GM12878 (cell line): ENCODE results near the gene CSK. TPM values are rescaled to one million over a fixed set of nuclear protein-coding genes. Genes with fewer than 3 reads are reported as not detected.

ENCODE experiments used
- CBX3 ChIP-seq: fragments of 200-600 bp; sonication (generic); IDR thresholded peaks from 2 replicates; pipeline ENCODE4 v1.6.1; 2016; ENCODE audit warnings: low read depth, borderline replicate concordance
- CBX5 ChIP-seq: sonication (generic); IDR thresholded peaks from 2 replicates; pipeline ENCODE4 v1.6.1; 2016; ENCODE audit warnings: low read depth, moderate library complexity, mild to moderate bottlenecking, inconsistent platforms
- CREB1 ChIP-seq: IDR thresholded peaks from 2 replicates; pipeline ENCODE4 v1.6.1; 2012; ENCODE audit warnings: low read depth, mild to moderate bottlenecking, inconsistent platforms
- DPF2 ChIP-seq: fragments of 450-650 bp; IDR thresholded peaks from 2 replicates; pipeline ENCODE4 v1.6.1; 2017; ENCODE audit warnings: mild to moderate bottlenecking
- IRF4 ChIP-seq: IDR thresholded peaks from 2 replicates; pipeline ENCODE4 v1.6.1; 2011; ENCODE audit warnings: low read depth, low read length
- JUND ChIP-seq: IDR thresholded peaks from 2 replicates; pipeline ENCODE4 v1.6.1; 2012; ENCODE audit warnings: low read depth, mild to moderate bottlenecking, low read length, improper control_type of control experiment, moderate library complexity
- MTA2 ChIP-seq: fragments of 450-650 bp; IDR thresholded peaks from 2 replicates; pipeline ENCODE4 v1.6.1; 2016; ENCODE audit warnings: low read depth, mild to moderate bottlenecking, moderate library complexity
- NBN ChIP-seq: fragments of 450-650 bp; IDR thresholded peaks from 2 replicates; pipeline ENCODE4 v1.6.1; 2016
- NFIC ChIP-seq: IDR thresholded peaks from 2 replicates; pipeline ENCODE4 v1.6.1; 2012; ENCODE audit warnings: low read depth, mild to moderate bottlenecking, inconsistent platforms, low read length, moderate library complexity
- POLR2AphosphoS5 ChIP-seq: IDR thresholded peaks from 2 replicates; pipeline ENCODE4 v1.6.1; 2011; ENCODE audit warnings: mild to moderate bottlenecking, low read length, inconsistent platforms
- RAD21 ChIP-seq: IDR thresholded peaks from 2 replicates; pipeline ENCODE4 v1.6.1; 2011; ENCODE audit warnings: mild to moderate bottlenecking, low read depth, low read length, moderate library complexity; ENCODE audit not compliant: insufficient read depth
- RFX5 ChIP-seq: IDR thresholded peaks from 2 replicates; pipeline ENCODE4 v1.6.1; 2011; ENCODE audit warnings: low read depth, low read length, improper control_type of control experiment
- SIN3A ChIP-seq: IDR thresholded peaks from 2 replicates; pipeline ENCODE4 v1.6.1; 2012; ENCODE audit warnings: low read depth, low read length, improper control_type of control experiment
- TCF7 ChIP-seq: IDR thresholded peaks from 2 replicates; pipeline ENCODE4 v1.6.1; 2014; ENCODE audit warnings: antibody characterized with exemption, borderline replicate concordance
- YY1 ChIP-seq: IDR thresholded peaks from 2 replicates; pipeline ENCODE4 v1.6.1; 2011; ENCODE audit warnings: low read depth, mild to moderate bottlenecking, low read length
- polyA plus RNA-seq, 11 experiments: library from polyadenylated mRNA; depleted of rRNA in 4 of 11; unstranded in 6 of 11; stranded (reverse) in 5 of 11; fragments of >200 nt; fragmentation: Nextera tagmentation in 4 of 11; fragmentation: Illumina TruSeq in 1 of 11; extraction: Ambion mirVana in 4 of 11; extraction: Trizol in 1 of 11; gene quantifications; 1 replicate in 1 of 11; 2 replicates in 10 of 11; pipeline versions ENCODE4 v1.2.1 to v1.2.3, GENCODE V29; 2011 to 2016; ENCODE audit warnings: inconsistent platforms in 2 of 11, missing spikeins in 2 of 11, low read depth in 1 of 11
- total RNA-seq, 4 experiments: library from RNA; depleted of rRNA in 3 of 4; stranded (reverse); fragments of >200 nt in 3 of 4; fragmentation: Illumina TruSeq in 1 of 4; extraction: Trizol in 1 of 4; gene quantifications; 2 replicates each; pipeline versions ENCODE4 v1.2.1 to v1.2.3, GENCODE V29; 2013 to 2021
- TF ChIP-seq, protein P1 (sequence below): IDR thresholded peaks from 2 replicates; pipeline ENCODE4 v1.6.1; 2011; ENCODE audit warnings: borderline replicate concordance, low read depth, mild to moderate bottlenecking, moderate library complexity, mixed read lengths, low read length; ENCODE audit not compliant: insufficient read depth; ENCODE audit errors: extremely low read length
- TF ChIP-seq, protein P2 (sequence below): fragments of 450-650 bp; conservative IDR thresholded peaks from 2 replicates; pipeline ENCODE4 v1.6.1; 2017; ENCODE audit warnings: mild to moderate bottlenecking, moderate library complexity
- TF ChIP-seq, protein P3 (sequence below): IDR thresholded peaks from 2 replicates; pipeline ENCODE4 v1.6.1; 2011; ENCODE audit warnings: borderline replicate concordance, low read depth, mild to moderate bottlenecking, moderate library complexity, low read length; ENCODE audit not compliant: insufficient read depth, poor library complexity, severe bottlenecking
- TF ChIP-seq, protein P4 (sequence below): fragments of 450-650 bp; IDR thresholded peaks from 2 replicates; pipeline ENCODE4 v1.6.1; 2018; ENCODE audit warnings: borderline replicate concordance, mild to moderate bottlenecking; ENCODE audit not compliant: partially characterized antibody
- TF ChIP-seq, protein P5 (sequence below): fragments of 450-650 bp; IDR thresholded peaks from 2 replicates; pipeline ENCODE4 v1.6.1; 2017; ENCODE audit warnings: low read depth, mild to moderate bottlenecking, moderate library complexity
- TF ChIP-seq, protein P6 (sequence below): IDR thresholded peaks from 2 replicates; pipeline ENCODE4 v1.6.1; 2012; ENCODE audit warnings: low read depth, low read length, improper control_type of control experiment

The CSK gene
- total and polyA plus RNA-seq, 10 of the 15 experiments (the other 5 are each of a cell fraction or from before 2014, with no cell fraction given) = 3.4 to 327 (median 75.8) TPM

DNA sequence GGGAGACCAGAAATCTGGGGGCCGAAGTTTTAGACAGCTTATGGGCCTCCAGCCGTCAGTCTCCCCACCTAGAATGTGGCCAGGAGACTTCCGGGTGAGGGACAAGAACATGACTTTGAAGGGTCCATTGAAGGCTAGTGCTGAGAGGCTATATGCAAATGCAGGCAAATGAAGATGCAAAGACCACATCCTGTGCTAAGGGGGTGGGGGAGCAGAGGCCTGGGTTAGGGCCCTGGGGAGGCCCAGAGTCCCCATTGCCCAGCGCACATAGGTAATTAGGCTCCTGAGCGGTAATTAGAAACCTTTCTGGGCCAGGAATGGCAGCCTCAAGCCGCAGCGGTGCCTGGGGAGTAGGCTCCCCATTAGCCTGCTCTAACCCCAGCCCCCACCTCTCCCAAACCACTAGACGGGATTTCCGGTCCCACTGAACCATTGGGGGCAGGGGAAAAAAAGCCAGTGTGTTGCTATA is 6.8 kb downstream of the CSK start (continued):
- TF ChIP-seq, protein P1, sequence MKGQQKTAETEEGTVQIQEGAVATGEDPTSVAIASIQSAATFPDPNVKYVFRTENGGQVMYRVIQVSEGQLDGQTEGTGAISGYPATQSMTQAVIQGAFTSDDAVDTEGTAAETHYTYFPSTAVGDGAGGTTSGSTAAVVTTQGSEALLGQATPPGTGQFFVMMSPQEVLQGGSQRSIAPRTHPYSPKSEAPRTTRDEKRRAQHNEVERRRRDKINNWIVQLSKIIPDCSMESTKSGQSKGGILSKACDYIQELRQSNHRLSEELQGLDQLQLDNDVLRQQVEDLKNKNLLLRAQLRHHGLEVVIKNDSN = no peak
- TF ChIP-seq CREB1 (no peak), RFX5 (no peak; the same call in 1 of the 2 replicates), TCF7 (no peak), POLR2AphosphoS5 (peak; percentile 91), IRF4 (no peak), NBN (peak; percentile 79; the same call in 1 of the 2 replicates), CBX5 (no peak), JUND (no peak; the same call in 1 of the 2 replicates), SIN3A (no peak), RAD21 (no peak), DPF2 (peak; percentile 94), NFIC (no peak), YY1 (peak; percentile 82), MTA2 (peak; percentile 99), CBX3 (no peak)
- TF ChIP-seq, protein P2, sequence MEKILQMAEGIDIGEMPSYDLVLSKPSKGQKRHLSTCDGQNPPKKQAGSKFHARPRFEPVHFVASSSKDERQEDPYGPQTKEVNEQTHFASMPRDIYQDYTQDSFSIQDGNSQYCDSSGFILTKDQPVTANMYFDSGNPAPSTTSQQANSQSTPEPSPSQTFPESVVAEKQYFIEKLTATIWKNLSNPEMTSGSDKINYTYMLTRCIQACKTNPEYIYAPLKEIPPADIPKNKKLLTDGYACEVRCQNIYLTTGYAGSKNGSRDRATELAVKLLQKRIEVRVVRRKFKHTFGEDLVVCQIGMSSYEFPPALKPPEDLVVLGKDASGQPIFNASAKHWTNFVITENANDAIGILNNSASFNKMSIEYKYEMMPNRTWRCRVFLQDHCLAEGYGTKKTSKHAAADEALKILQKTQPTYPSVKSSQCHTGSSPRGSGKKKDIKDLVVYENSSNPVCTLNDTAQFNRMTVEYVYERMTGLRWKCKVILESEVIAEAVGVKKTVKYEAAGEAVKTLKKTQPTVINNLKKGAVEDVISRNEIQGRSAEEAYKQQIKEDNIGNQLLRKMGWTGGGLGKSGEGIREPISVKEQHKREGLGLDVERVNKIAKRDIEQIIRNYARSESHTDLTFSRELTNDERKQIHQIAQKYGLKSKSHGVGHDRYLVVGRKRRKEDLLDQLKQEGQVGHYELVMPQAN = no peak
- TF ChIP-seq, protein P3, sequence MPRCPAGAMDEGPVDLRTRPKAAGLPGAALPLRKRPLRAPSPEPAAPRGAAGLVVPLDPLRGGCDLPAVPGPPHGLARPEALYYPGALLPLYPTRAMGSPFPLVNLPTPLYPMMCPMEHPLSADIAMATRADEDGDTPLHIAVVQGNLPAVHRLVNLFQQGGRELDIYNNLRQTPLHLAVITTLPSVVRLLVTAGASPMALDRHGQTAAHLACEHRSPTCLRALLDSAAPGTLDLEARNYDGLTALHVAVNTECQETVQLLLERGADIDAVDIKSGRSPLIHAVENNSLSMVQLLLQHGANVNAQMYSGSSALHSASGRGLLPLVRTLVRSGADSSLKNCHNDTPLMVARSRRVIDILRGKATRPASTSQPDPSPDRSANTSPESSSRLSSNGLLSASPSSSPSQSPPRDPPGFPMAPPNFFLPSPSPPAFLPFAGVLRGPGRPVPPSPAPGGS = peak; percentile 25
- TF ChIP-seq, protein P4, sequence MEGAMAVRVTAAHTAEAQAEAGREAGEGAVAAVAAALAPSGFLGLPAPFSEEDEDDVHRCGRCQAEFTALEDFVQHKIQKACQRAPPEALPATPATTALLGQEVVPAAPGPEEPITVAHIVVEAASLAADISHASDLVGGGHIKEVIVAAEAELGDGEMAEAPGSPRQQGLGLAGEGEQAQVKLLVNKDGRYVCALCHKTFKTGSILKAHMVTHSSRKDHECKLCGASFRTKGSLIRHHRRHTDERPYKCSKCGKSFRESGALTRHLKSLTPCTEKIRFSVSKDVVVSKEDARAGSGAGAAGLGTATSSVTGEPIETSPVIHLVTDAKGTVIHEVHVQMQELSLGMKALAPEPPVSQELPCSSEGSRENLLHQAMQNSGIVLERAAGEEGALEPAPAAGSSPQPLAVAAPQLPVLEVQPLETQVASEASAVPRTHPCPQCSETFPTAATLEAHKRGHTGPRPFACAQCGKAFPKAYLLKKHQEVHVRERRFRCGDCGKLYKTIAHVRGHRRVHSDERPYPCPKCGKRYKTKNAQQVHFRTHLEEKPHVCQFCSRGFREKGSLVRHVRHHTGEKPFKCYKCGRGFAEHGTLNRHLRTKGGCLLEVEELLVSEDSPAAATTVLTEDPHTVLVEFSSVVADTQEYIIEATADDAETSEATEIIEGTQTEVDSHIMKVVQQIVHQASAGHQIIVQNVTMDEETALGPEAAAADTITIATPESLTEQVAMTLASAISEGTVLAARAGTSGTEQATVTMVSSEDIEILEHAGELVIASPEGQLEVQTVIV = peak; percentile 60
- TF ChIP-seq, protein P5, sequence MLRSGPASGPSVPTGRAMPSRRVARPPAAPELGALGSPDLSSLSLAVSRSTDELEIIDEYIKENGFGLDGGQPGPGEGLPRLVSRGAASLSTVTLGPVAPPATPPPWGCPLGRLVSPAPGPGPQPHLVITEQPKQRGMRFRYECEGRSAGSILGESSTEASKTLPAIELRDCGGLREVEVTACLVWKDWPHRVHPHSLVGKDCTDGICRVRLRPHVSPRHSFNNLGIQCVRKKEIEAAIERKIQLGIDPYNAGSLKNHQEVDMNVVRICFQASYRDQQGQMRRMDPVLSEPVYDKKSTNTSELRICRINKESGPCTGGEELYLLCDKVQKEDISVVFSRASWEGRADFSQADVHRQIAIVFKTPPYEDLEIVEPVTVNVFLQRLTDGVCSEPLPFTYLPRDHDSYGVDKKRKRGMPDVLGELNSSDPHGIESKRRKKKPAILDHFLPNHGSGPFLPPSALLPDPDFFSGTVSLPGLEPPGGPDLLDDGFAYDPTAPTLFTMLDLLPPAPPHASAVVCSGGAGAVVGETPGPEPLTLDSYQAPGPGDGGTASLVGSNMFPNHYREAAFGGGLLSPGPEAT = peak; percentile 70; the same call in 1 of the 2 replicates
- TF ChIP-seq, protein P6, sequence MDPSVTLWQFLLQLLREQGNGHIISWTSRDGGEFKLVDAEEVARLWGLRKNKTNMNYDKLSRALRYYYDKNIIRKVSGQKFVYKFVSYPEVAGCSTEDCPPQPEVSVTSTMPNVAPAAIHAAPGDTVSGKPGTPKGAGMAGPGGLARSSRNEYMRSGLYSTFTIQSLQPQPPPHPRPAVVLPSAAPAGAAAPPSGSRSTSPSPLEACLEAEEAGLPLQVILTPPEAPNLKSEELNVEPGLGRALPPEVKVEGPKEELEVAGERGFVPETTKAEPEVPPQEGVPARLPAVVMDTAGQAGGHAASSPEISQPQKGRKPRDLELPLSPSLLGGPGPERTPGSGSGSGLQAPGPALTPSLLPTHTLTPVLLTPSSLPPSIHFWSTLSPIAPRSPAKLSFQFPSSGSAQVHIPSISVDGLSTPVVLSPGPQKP = peak; percentile 32; the same call in 1 of the 2 replicates
